Memory B cell (primary cell): ENCODE measurements around the gene ASRGL1.
"Not testable (repeated sequence)": the region's sequence is repeated elsewhere in the genome, so short reads cannot be mapped to it uniquely, and the experiment has no call there.

Experiments used
- ATAC-seq: fragments of 150-1000 bp; cut with Tn5 transposase; 2 replicates; pipeline ENCODE4 v1.10.0; 2021; ENCODE audit warnings: low read depth, mild to moderate bottlenecking, moderate library complexity
- DNase-seq, 2 donors: peaks; one replicate each; pipeline ENCODE4 v3.0.0; 2022; ENCODE audit warnings: low spot score in 2 of 2
- H3K27ac Mint-ChIP-seq: one replicate; pipeline ENCODE4 v1.8.0; 2022; ENCODE audit warnings: mild to moderate bottlenecking, moderate library complexity, mixed read lengths
- H3K27me3 Mint-ChIP-seq: one replicate; pipeline ENCODE4 v1.8.0; 2022; ENCODE audit warnings: mixed read lengths
- H3K36me3 Mint-ChIP-seq: one replicate; pipeline ENCODE4 v1.8.0; 2022; ENCODE audit warnings: mild to moderate bottlenecking, mixed read lengths
- H3K4me1 Mint-ChIP-seq: one replicate; pipeline ENCODE4 v1.8.0; 2022; ENCODE audit warnings: mixed read lengths
- H3K4me3 Mint-ChIP-seq: one replicate; pipeline ENCODE4 v1.8.0; 2022; ENCODE audit warnings: mild to moderate bottlenecking, moderate library complexity, mixed read lengths
- H3K9me3 Mint-ChIP-seq: one replicate; pipeline ENCODE4 v1.8.0; 2022; ENCODE audit warnings: mixed read lengths

ASRGL1 gene

GRCh38 chr11:62336949-62337302 lies 322 bp upstream of the ASRGL1 start:
- H3K36me3 Mint-ChIP-seq, result not testable (repeated sequence)

DNA sequence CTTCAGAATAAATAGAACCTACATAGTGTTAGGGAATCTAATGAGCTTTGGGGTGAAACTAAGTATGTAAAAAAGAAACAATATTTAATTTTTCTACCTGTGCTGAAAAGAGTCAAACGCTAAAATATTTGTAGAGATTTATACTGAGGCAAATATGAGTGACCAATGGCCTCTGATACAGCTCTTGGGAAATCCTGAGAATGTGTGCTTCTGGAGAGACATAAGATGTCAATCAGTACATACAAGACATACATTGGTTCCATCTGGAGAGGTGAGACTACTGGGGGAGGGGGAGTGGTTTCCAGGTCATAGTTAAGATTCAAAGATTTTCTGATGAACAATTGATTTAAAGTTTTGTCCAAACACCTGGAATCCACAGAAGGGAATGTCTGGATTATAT lies 970 bp downstream of the ASRGL1 start:
- Mint-ChIP-seq H3K4me1 (peaks cover 22% of the 10 kb centered on the region), H3K27ac (no peak overlapping the region), H3K27me3 (peaks cover 8% of the 10 kb centered on the region), H3K4me3 (peak overlapping the region; percentile 86), H3K36me3 (no peaks in the 10 kb centered on the region), H3K9me3 (no peaks in the 10 kb centered on the region)
- ATAC-seq (no peak), DNase-seq (no peak)

More at GRCh38 chr11:62336949-62337302, 322 bp upstream of the ASRGL1 start:
- peak overlapping the region; percentile 67 for H3K27ac Mint-ChIP-seq
- H3K27me3 Mint-ChIP-seq, ATAC-seq, DNase-seq, H3K9me3 Mint-ChIP-seq: not testable (repeated sequence)
- peaks cover 22% of the 10 kb centered on the region for H3K4me1 Mint-ChIP-seq
- peak overlapping the region; percentile 86 for H3K4me3 Mint-ChIP-seq

DNA sequence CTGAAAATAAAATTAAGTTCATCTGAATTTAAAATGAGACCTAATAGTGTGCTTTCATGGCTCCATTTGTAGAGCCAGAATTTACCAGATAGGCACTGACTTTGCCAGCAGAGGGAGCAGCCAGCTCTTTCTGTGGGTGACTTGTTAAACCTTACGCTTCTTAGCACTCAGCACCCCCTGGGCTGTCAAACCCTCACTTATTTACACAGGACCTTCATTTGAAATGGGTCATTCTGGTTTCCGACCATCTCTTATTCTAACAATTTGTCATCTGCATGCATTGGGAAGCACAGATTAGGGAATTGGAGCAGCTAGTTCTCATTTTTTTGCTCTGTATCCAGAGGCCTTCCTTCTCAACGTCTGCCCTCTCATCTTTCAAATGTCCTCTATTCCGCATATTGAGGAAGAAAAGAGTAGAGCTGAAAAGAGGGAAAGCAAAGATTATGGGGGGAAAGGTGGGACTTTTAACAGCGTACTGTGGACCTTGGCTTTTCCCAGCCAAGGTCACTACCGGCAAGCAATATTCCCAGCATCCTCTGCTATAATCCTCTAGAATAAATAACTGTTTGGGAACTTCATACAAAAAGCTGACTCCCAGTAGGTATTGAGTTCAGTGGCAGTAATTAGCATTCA lies 3.1 kb downstream of the ASRGL1 start:
- Mint-ChIP-seq H3K27ac (no peak overlapping the region), H3K36me3 (no peaks in the 10 kb centered on the region), H3K27me3 (no peaks in the 10 kb centered on the region), H3K9me3 (no peaks in the 10 kb centered on the region), H3K4me1 (peaks cover 24% of the 10 kb centered on the region), H3K4me3 (no peak overlapping the region)
- ATAC-seq, result peak; percentile 57
- peak; percentile 29 to 39 for DNase-seq

- H3K27me3 Mint-ChIP-seq, result no peaks in the 10 kb centered on the region
- DNase-seq (no peak), ATAC-seq (no peak)
- H3K9me3 Mint-ChIP-seq, result no peaks in the 10 kb centered on the region
- H3K4me3 Mint-ChIP-seq, result no peak overlapping the region
- no peak overlapping the region for H3K27ac Mint-ChIP-seq
- no peaks in the 10 kb centered on the region for H3K36me3 Mint-ChIP-seq
- peaks cover 19% of the 10 kb centered on the region for H3K4me1 Mint-ChIP-seq
These were observed 4.3 kb downstream of the ASRGL1 start for GRCh38 chr11:62341588-62341987.

- not testable (repeated sequence) for H3K27me3 Mint-ChIP-seq, H3K9me3 Mint-ChIP-seq, H3K4me1 Mint-ChIP-seq, H3K36me3 Mint-ChIP-seq, H3K27ac Mint-ChIP-seq, H3K4me3 Mint-ChIP-seq, DNase-seq, ATAC-seq
These were observed 6.5 kb downstream of the ASRGL1 start for GRCh38 chr11:62343646-62344190.

- Mint-ChIP-seq H3K36me3 (no peaks in the 10 kb centered on the region), H3K27me3 (no peaks in the 10 kb centered on the region), H3K27ac (no peak overlapping the region), H3K4me3 (no peak overlapping the region), H3K4me1 (peaks cover 8% of the 10 kb centered on the region), H3K9me3 (no peaks in the 10 kb centered on the region)
- ATAC-seq, result no peak
- no peak for DNase-seq
These were observed 7.0 kb downstream of the ASRGL1 start for GRCh38 chr11:62344210-62344609.

DNA sequence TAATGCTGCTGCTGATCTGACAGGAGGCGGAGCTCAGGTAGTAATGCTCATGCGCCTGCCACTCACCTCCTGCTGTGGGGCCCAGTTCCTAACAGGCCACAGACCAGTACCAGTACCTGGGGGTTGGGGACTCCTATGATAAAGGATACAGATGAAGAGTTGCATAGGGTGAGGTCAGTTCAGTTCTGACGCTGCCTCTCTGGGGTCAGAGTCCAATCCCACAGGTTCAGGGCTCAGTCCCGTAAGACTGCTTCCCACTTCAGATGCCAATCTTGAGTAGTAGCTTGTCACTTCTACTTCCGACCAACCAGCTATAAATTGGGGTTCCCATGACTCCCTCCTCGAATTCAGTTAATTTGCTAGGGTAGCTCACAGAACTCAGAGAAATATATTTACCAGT lies 8.6 kb downstream of the ASRGL1 start:
- DNase-seq (no peak), ATAC-seq (no peak)
- no peak overlapping the region for H3K4me3 Mint-ChIP-seq
- no peaks in the 10 kb centered on the region for H3K9me3 Mint-ChIP-seq
- no peaks in the 10 kb centered on the region for H3K36me3 Mint-ChIP-seq
- peaks cover 5% of the 10 kb centered on the region for H3K4me1 Mint-ChIP-seq
- H3K27me3 Mint-ChIP-seq, result no peaks in the 10 kb centered on the region
- no peak overlapping the region for H3K27ac Mint-ChIP-seq

DNA sequence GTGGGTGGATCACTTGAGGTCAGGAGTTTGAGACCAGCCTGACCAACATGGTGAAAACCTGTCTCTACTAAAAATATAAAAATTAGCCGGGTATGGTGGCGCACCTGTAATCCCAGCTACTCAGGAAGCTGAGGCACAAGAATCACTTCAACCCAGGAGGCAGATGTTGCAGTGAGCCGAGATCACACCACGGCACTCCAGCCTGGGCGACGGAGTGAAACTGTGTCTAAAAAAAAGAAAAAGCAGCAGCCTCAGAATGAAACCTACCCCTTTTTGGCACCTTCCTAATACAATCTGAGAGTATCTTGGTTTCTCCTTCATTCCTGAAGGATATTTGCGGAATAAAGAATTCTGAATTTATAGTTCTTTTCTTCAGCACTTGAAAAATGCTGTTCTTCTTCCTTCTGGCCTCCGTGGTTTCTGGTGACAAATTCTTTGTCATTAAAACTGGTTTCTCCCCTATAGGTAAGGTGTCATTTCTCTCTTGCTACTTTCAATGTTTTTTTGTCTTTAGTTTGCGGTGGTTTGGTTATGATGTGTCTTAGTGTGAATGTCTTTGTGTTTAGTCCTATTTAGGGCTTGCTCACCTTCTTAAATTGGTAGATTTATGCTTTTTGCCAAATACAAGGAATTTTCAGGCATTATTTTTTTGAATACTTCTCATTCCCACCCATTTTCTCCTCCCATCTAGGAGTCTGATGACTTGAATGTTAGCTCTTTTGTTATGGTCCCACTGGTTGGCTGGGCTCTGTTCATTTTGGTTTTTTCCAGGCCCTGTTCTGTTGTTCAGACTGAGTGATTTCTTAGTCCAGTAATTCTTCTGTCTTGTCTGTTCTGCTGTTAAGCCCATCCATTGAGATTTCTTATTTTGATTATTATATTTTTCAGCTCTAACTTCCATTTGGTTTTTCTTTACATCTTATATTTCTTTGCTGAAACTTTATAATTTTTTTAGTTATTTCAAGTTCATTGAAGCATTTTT lies 15.4 kb downstream of the ASRGL1 start:
- no peak overlapping the region for H3K4me3 Mint-ChIP-seq
- no peaks in the 10 kb centered on the region for H3K9me3 Mint-ChIP-seq
- H3K27me3 Mint-ChIP-seq, result no peaks in the 10 kb centered on the region
- peaks cover 5% of the 10 kb centered on the region for H3K4me1 Mint-ChIP-seq
- ATAC-seq (no peak), DNase-seq (no peak)
- H3K27ac Mint-ChIP-seq, result no peak overlapping the region
- no peaks in the 10 kb centered on the region for H3K36me3 Mint-ChIP-seq

DNA sequence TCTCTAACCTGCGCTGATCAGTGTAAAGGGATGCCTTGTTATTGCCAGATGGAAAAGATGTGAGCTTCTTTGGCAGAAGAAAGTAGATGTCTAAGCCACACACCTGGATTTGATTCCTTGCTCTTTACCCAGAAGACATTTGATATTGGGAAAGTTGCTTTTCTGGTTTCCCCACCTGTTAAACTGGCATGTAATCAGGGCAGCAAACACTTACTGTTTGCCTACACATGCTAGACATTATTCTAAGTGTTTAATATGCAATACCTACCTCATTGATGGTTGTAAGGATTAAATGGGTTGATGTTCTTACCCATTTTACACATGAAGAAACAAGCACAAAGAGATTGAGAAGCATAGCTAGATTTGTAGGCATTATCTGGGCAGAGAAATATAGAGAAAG lies 16.6 kb downstream of the ASRGL1 start:
- ATAC-seq, result no peak
- DNase-seq, result no peak
- H3K4me1 Mint-ChIP-seq, result peaks cover 5% of the 10 kb centered on the region
- H3K36me3 Mint-ChIP-seq, result no peaks in the 10 kb centered on the region
- no peak overlapping the region for H3K4me3 Mint-ChIP-seq
- H3K27me3 Mint-ChIP-seq, result no peaks in the 10 kb centered on the region
- no peaks in the 10 kb centered on the region for H3K9me3 Mint-ChIP-seq
- no peak overlapping the region for H3K27ac Mint-ChIP-seq

GRCh38 chr11:62358273-62358672 lies 21.0 kb downstream of the ASRGL1 start:
- no peak overlapping the region for H3K4me3 Mint-ChIP-seq
- H3K36me3 Mint-ChIP-seq, result no peaks in the 10 kb centered on the region

GRCh38 chr11:62359475-62359874 lies 22.2 kb downstream of the ASRGL1 start:
- Mint-ChIP-seq H3K27ac (no peak overlapping the region), H3K4me1 (no peaks in the 10 kb centered on the region), H3K4me3 (no peak overlapping the region), H3K27me3 (no peaks in the 10 kb centered on the region), H3K36me3 (no peaks in the 10 kb centered on the region), H3K9me3 (no peaks in the 10 kb centered on the region)
- ATAC-seq, result no peak
- no peak for DNase-seq

More at GRCh38 chr11:62358273-62358672, 21.0 kb downstream of the ASRGL1 start:
- no peaks in the 10 kb centered on the region for H3K27me3 Mint-ChIP-seq
- H3K9me3 Mint-ChIP-seq, result no peaks in the 10 kb centered on the region
- no peaks in the 10 kb centered on the region for H3K4me1 Mint-ChIP-seq
- DNase-seq (no peak), ATAC-seq (no peak)
- no peak overlapping the region for H3K27ac Mint-ChIP-seq

- Mint-ChIP-seq H3K36me3 (no peaks in the 10 kb centered on the region), H3K27ac (no peak overlapping the region), H3K9me3 (no peaks in the 10 kb centered on the region), H3K4me3 (no peak overlapping the region), H3K27me3 (no peaks in the 10 kb centered on the region), H3K4me1 (no peaks in the 10 kb centered on the region)
- ATAC-seq, result no peak
- DNase-seq, result no peak
These were observed 23.4 kb downstream of the ASRGL1 start for GRCh38 chr11:62360685-62361084.

- H3K36me3 Mint-ChIP-seq, H3K27me3 Mint-ChIP-seq, ATAC-seq, H3K27ac Mint-ChIP-seq, H3K4me3 Mint-ChIP-seq, H3K9me3 Mint-ChIP-seq, DNase-seq, H3K4me1 Mint-ChIP-seq: not testable (repeated sequence)
These were observed 31.7 kb downstream of the ASRGL1 start for GRCh38 chr11:62368861-62369477.
